NOMO-1 treated with DMSO at 0.1 percent for 48 hours (cell line): ENCODE results near the gene MTM1.

Source experiments
- DNase-seq: peaks from one replicate; lab custom pipeline; 2025; ENCODE audit not compliant: unreplicated experiment; lab: John Stamatoyannopoulos, UW

The MTM1 gene

GRCh38 chrX:150548251-150548650 is 20.2 kb upstream of the MTM1 start:
- DNase-seq, result no peak

GRCh38 chrX:150548684-150549083 is 19.7 kb upstream of the MTM1 start:
- DNase-seq, result no peak

GRCh38 chrX:150551963-150552362 is 16.5 kb upstream of the MTM1 start:
- no peak for DNase-seq

- no peak for DNase-seq
These were observed 10.0 kb upstream of the MTM1 start for GRCh38 chrX:150558424-150558823.

GRCh38 chrX:150564838-150565237 is 3.6 kb upstream of the MTM1 start:
- DNase-seq, result no peak

- DNase-seq, result no peak
These were observed 2.9 kb upstream of the MTM1 start for GRCh38 chrX:150565551-150565950.

- DNase-seq, result no peak
These were observed 1.7 kb upstream of the MTM1 start for GRCh38 chrX:150566734-150567182.

GRCh38 chrX:150567645-150568319 is 639 bp upstream of the MTM1 start:
- no peak for DNase-seq

- peak; percentile 74 for DNase-seq
These were observed 695 bp downstream of the MTM1 start for GRCh38 chrX:150569155-150569477.

- no peak for DNase-seq
These were observed 2.1 kb downstream of the MTM1 start for GRCh38 chrX:150570512-150570911.

GRCh38 chrX:150572206-150572605 is 3.8 kb downstream of the MTM1 start:
- no peak for DNase-seq

GRCh38 chrX:150573106-150573505 is 4.7 kb downstream of the MTM1 start:
- DNase-seq, result no peak

GRCh38 chrX:150573702-150574101 is 5.3 kb downstream of the MTM1 start:
- DNase-seq, result no peak

- peak; percentile 8 for DNase-seq
These were observed 6.4 kb downstream of the MTM1 start for GRCh38 chrX:150574559-150575418.

GRCh38 chrX:150575419-150575814 is 7.0 kb downstream of the MTM1 start:
- no peak for DNase-seq

- DNase-seq, result no peak
These were observed 8.8 kb downstream of the MTM1 start for GRCh38 chrX:150577174-150577573.

GRCh38 chrX:150581093-150581775 is 12.8 kb downstream of the MTM1 start:
- no peak for DNase-seq

- no peak for DNase-seq
These were observed 14.0 kb downstream of the MTM1 start for GRCh38 chrX:150582338-150582948.

- DNase-seq, result no peak
These were observed 19.4 kb downstream of the MTM1 start for GRCh38 chrX:150587585-150588503.

- peak; percentile 40 for DNase-seq
These were observed 26.2 kb downstream of the MTM1 start for GRCh38 chrX:150594584-150594983.
